BLaER1 (cell line): ENCODE measurements around the gene LPIN1.
"Not testable (repeated sequence)": the region's sequence is repeated elsewhere in the genome, so short reads cannot be mapped to it uniquely, and the experiment has no call there.

ENCODE experiments used
- H3K27ac ChIP-seq: shearing (Covaris generic); formaldehyde crosslinking; 2 replicates; pipeline ENCODE4 v1.8.1; 2022
- H3K27me3 ChIP-seq: shearing (Covaris generic); formaldehyde crosslinking; 2 replicates; pipeline ENCODE4 v1.8.1; 2022
- H3K36me3 ChIP-seq: shearing (Covaris generic); formaldehyde crosslinking; 2 replicates; pipeline ENCODE4 v1.8.1; 2022
- H3K4me1 ChIP-seq: shearing (Covaris generic); formaldehyde crosslinking; 2 replicates; pipeline ENCODE4 v1.8.1; 2022
- H3K4me2 ChIP-seq: shearing (Covaris generic); formaldehyde crosslinking; 2 replicates; pipeline ENCODE4 v1.8.1; 2022
- H3K4me3 ChIP-seq: shearing (Covaris generic); formaldehyde crosslinking; 2 replicates; pipeline ENCODE4 v1.8.1; 2022
- H3K9ac ChIP-seq: shearing (Covaris generic); formaldehyde crosslinking; 2 replicates; pipeline ENCODE4 v1.8.1; 2022
- H3K9me3 ChIP-seq: shearing (Covaris generic); formaldehyde crosslinking; 2 replicates; pipeline ENCODE4 v1.8.1; 2022
- H4K20me1 ChIP-seq: shearing (Covaris generic); formaldehyde crosslinking; 2 replicates; pipeline ENCODE4 v1.8.1; 2022
- Cebpa-rat ChIP-seq: shearing (Covaris generic); IDR thresholded peaks from 2 replicates; pipeline ENCODE4 v1.8.1; 2022

The LPIN1 gene

GRCh38 chr2:11819235-11819729 lies 72.8 kb downstream of the LPIN1 start:
- Histone ChIP-seq H3K9ac (no peak overlapping the region), H3K4me1 (no peaks in the 10 kb centered on the region), H4K20me1 (no peaks in the 10 kb centered on the region), H3K9me3 (peaks cover 8% of the 10 kb centered on the region; the same call in 1 of the 2 replicates), H3K27me3 (no peaks in the 10 kb centered on the region), H3K4me3 (no peak overlapping the region), H3K4me2 (no peak overlapping the region), H3K36me3 (peaks cover 91% of the 10 kb centered on the region), H3K27ac (no peak overlapping the region)
- no peak for TF ChIP-seq Cebpa-rat

- TF ChIP-seq Cebpa-rat = no peak
- H3K27ac ChIP-seq = no peak overlapping the region
- no peak overlapping the region for H3K4me3 ChIP-seq
- peaks cover 8% of the 10 kb centered on the region; the same call in 1 of the 2 replicates for H3K9me3 ChIP-seq
- H3K9ac ChIP-seq = no peak overlapping the region
- no peaks in the 10 kb centered on the region for H3K4me1 ChIP-seq
- no peak overlapping the region for H3K4me2 ChIP-seq
- no peaks in the 10 kb centered on the region for H3K27me3 ChIP-seq
- H4K20me1 ChIP-seq = no peaks in the 10 kb centered on the region
- peaks cover 91% of the 10 kb centered on the region for H3K36me3 ChIP-seq
Observed at GRCh38 chr2:11820650-11821049, 74.2 kb downstream of the LPIN1 start.

DNA sequence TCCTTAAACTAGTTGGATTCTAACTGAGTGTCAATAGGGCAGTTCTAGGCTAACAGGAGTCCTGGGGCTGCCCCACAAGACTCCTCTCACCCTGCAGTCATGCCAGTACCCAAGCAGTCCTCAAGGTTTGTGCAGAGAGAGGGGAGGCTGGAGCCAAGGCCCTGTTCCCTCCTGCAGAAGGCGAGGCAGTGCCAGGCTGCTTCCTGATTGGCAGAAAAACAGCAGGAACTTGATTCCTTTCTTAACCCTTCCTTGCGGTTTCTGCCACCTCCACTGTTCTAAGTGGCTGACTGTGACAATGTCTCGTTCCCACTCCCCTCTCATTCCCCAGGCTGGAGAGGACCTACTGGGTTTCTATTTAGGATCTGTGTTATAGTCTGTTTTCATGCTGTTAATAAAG lies 75.3 kb downstream of the LPIN1 start:
- no peak overlapping the region for H3K27ac ChIP-seq
- H3K4me2 ChIP-seq = no peak overlapping the region
- peaks cover 8% of the 10 kb centered on the region; the same call in 1 of the 2 replicates for H3K9me3 ChIP-seq
- no peaks in the 10 kb centered on the region for H3K4me1 ChIP-seq
- no peak for TF ChIP-seq Cebpa-rat
- H4K20me1 ChIP-seq = no peaks in the 10 kb centered on the region
- H3K9ac ChIP-seq = no peak overlapping the region
- peaks cover 88% of the 10 kb centered on the region for H3K36me3 ChIP-seq
- no peak overlapping the region for H3K4me3 ChIP-seq
- no peaks in the 10 kb centered on the region for H3K27me3 ChIP-seq

DNA sequence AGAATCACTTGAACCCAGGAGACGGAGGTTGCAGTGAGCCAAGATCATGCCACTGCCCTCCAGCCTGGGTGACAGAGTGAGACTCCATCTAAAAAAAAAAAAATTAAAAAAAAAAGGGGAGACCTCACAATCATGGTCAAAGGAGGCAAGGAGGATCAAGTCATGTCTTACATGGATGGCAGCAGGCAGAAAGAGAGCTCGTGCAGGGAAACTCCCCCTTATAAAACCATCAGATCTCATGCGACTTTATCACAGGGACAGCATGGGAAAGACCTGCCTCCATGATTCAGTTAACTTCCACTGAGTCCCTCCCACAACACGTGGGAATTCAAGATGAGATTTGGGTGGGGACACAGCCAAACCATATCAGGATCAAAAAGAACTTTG lies 75.9 kb downstream of the LPIN1 start:
- not testable (repeated sequence) for H3K9ac ChIP-seq, H3K27me3 ChIP-seq, H3K4me3 ChIP-seq, H3K27ac ChIP-seq, H3K4me2 ChIP-seq, H3K9me3 ChIP-seq, H3K4me1 ChIP-seq, H4K20me1 ChIP-seq
- peaks cover 84% of the 10 kb centered on the region for H3K36me3 ChIP-seq

- Histone ChIP-seq H3K4me2 (no peak overlapping the region), H3K4me1 (no peaks in the 10 kb centered on the region), H3K9ac (no peak overlapping the region), H4K20me1 (no peaks in the 10 kb centered on the region), H3K27me3 (no peaks in the 10 kb centered on the region), H3K4me3 (no peak overlapping the region), H3K9me3 (peaks cover 8% of the 10 kb centered on the region; the same call in 1 of the 2 replicates), H3K27ac (no peak overlapping the region), H3K36me3 (peaks cover 78% of the 10 kb centered on the region)
- TF ChIP-seq Cebpa-rat = no peak
Observed at GRCh38 chr2:11822746-11823451, 76.5 kb downstream of the LPIN1 start.

GRCh38 chr2:11824901-11825828 lies 78.7 kb downstream of the LPIN1 start:
- Histone ChIP-seq H3K9me3 (peaks cover 8% of the 10 kb centered on the region; the same call in 1 of the 2 replicates), H3K36me3 (peaks cover 65% of the 10 kb centered on the region), H3K4me2 (no peak overlapping the region), H3K4me1 (peaks cover 15% of the 10 kb centered on the region), H3K27ac (no peak overlapping the region), H3K4me3 (no peak overlapping the region), H3K27me3 (no peaks in the 10 kb centered on the region), H3K9ac (no peak overlapping the region), H4K20me1 (no peaks in the 10 kb centered on the region)
- no peak for TF ChIP-seq Cebpa-rat

DNA sequence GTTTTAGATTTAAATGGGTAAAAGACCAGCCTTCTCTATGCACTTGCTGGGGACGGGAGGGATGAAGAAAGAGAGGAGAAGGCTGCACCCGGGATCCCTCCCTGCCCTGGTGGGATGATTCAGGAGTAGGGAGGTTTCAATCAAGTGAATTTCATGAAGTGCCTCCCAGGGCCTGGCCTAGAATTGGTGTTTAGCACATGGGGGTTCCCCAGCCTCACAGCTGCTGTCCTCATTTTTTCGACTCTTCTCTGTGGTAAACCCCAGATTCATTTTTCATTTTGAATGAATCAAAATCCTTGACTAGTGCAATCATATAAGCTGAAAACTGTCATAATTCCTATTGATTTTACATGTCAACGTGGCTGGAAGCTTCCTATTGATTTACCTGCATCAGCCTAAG lies 81.1 kb downstream of the LPIN1 start:
- H3K27ac ChIP-seq = no peak overlapping the region
- no peaks in the 10 kb centered on the region for H3K27me3 ChIP-seq
- TF ChIP-seq Cebpa-rat = no peak
- H3K9me3 ChIP-seq = no peaks in the 10 kb centered on the region
- H4K20me1 ChIP-seq = no peaks in the 10 kb centered on the region
- peaks cover 39% of the 10 kb centered on the region for H3K4me1 ChIP-seq
- H3K4me3 ChIP-seq = no peak overlapping the region
- no peak overlapping the region for H3K4me2 ChIP-seq
- H3K9ac ChIP-seq = no peak overlapping the region
- peaks cover 41% of the 10 kb centered on the region for H3K36me3 ChIP-seq

DNA sequence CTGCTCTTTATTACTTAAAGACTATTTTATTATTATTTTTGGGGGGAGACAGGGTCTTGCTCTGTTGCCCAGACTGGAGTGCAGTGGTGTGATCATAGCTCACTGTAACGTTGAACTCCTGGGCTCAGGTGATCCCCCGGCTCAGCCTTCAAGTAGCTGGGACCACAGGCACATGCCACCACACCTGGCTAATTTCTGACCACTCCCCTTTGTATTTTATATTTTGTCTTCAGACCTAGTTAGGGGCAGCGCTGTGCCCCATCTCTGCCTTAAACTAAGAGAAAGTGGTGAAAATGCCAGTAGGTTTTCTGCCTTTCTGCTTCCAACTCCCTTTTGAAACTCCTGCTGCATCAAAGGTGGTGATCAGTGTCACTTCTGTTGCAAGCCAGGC lies 82.5 kb downstream of the LPIN1 start:
- Histone ChIP-seq H3K4me2 (peak overlapping the region; percentile 96), H3K27me3 (no peaks in the 10 kb centered on the region), H3K9me3 (peaks cover 5% of the 10 kb centered on the region; the same call in 1 of the 2 replicates), H4K20me1 (no peaks in the 10 kb centered on the region), H3K9ac (0 out of 2 replicates have a peak overlapping the region, but pooled peaks have one; percentile 68), H3K4me3 (no peak overlapping the region), H3K27ac (peak overlapping the region; percentile 80), H3K4me1 (peaks cover 53% of the 10 kb centered on the region), H3K36me3 (peaks cover 28% of the 10 kb centered on the region)
- TF ChIP-seq Cebpa-rat = no peak

GRCh38 chr2:11829324-11829946 lies 83.0 kb downstream of the LPIN1 start:
- H3K4me2 ChIP-seq = peak overlapping the region; percentile 96
- peak overlapping the region; percentile 57 for H3K4me3 ChIP-seq
- no peaks in the 10 kb centered on the region for H4K20me1 ChIP-seq
- H3K9me3 ChIP-seq = peaks cover 10% of the 10 kb centered on the region
- no peak for TF ChIP-seq Cebpa-rat
- peak overlapping the region; percentile 68 for H3K9ac ChIP-seq
- peaks cover 22% of the 10 kb centered on the region for H3K36me3 ChIP-seq
- H3K4me1 ChIP-seq = peaks cover 54% of the 10 kb centered on the region
- no peaks in the 10 kb centered on the region for H3K27me3 ChIP-seq
- H3K27ac ChIP-seq = peak overlapping the region; percentile 80
